ENCODE measurements around the gene CMTM4.
A peak's percentile ranks its signal among the peaks of the same experiment; 100 is the strongest.

- TF ChIP-seq ELF1 (IDR thresholded peaks at IDR 0.05; ENCODE audit: borderline replicate concordance, low read depth) (no peak), CTCF (IDR thresholded peaks at IDR 0.05 in 2 of 3, conservative IDR thresholded peaks at IDR 0.05 in 1 of 3; ENCODE audit: borderline replicate concordance in 1 of 3, insufficient read depth in 1 of 3, low read depth in 2 of 3, low read length in 2 of 3) (no peak), TCF7L2 (IDR thresholded peaks at IDR 0.05; ENCODE audit: borderline replicate concordance, extremely low read depth, insufficient read depth, insufficient read length) (no peak), POLR2AphosphoS5 (IDR thresholded peaks at IDR 0.05; ENCODE audit: low read depth, low read length) (no peak), EZH2 (IDR thresholded peaks at IDR 0.05) (no peak), POLR2A (IDR thresholded peaks at IDR 0.05; ENCODE audit: borderline replicate concordance, extremely low read depth, insufficient read depth, insufficient read length) (no peak), EZH2phosphoT487 (IDR thresholded peaks at IDR 0.05; ENCODE audit: borderline replicate concordance) (no peak), ATF3 (IDR thresholded peaks at IDR 0.05) (no peak), EGR1 (IDR thresholded peaks at IDR 0.05; ENCODE audit: low read depth) (0 out of 2 replicates have a peak, but pooled peaks have one; percentile 20)
These were observed 91.2 kb downstream of the CMTM4 start for GRCh38 chr16:66605177-66605978.

Measured in HCT116 (cell line).